ENCODE measurements around the gene TANGO6. TPM values are rescaled to one million over a fixed set of nuclear protein-coding genes. Genes with fewer than 3 reads are reported as not detected.

The TANGO6 gene
- total RNA-seq, 1 experiment from 2014 or later, result 17.1 TPM

GRCh38 chr16:68907781-68908181 lies 64.5 kb downstream of the TANGO6 start:
- Histone ChIP-seq H3K4me1 (replicated peaks) (no peaks in the 10 kb centered on the region), H3K27me3 (replicated peaks) (no peaks in the 10 kb centered on the region), H3K9me3 (replicated peaks) (no peaks in the 10 kb centered on the region), H3K36me3 (peaks cover 18% of the 10 kb centered on the region), H3K4me3 (no peak overlapping the region), H3K27ac (no peak overlapping the region)
- DNase-seq (ENCODE audit: low read depth in 1 of 2, low spot score in 2 of 2), result no peak

- H3K36me3 ChIP-seq, result peaks cover 18% of the 10 kb centered on the region
- DNase-seq (ENCODE audit: low read depth in 1 of 2, low spot score in 2 of 2), result no peak
- no peaks in the 10 kb centered on the region for H3K9me3 ChIP-seq (replicated peaks)
- H3K27me3 ChIP-seq (replicated peaks), result no peaks in the 10 kb centered on the region
- H3K27ac ChIP-seq, result no peak overlapping the region
- H3K4me3 ChIP-seq, result no peak overlapping the region
- H3K4me1 ChIP-seq (replicated peaks), result no peaks in the 10 kb centered on the region
Observed at GRCh38 chr16:68909099-68909733, 65.9 kb downstream of the TANGO6 start.

GRCh38 chr16:68910051-68910450 lies 66.7 kb downstream of the TANGO6 start:
- no peaks in the 10 kb centered on the region for H3K9me3 ChIP-seq (replicated peaks)
- no peak overlapping the region for H3K27ac ChIP-seq
- no peak for DNase-seq (ENCODE audit: low read depth in 1 of 2, low spot score in 2 of 2)
- H3K4me3 ChIP-seq, result no peak overlapping the region
- no peaks in the 10 kb centered on the region for H3K27me3 ChIP-seq (replicated peaks)
- peaks cover 18% of the 10 kb centered on the region for H3K36me3 ChIP-seq
- H3K4me1 ChIP-seq (replicated peaks), result no peaks in the 10 kb centered on the region

GRCh38 chr16:68915589-68915988 lies 72.3 kb downstream of the TANGO6 start:
- peaks cover 5% of the 10 kb centered on the region for H3K36me3 ChIP-seq
- DNase-seq (ENCODE audit: low read depth in 1 of 2, low spot score in 2 of 2), result no peak
- H3K4me3 ChIP-seq, result no peak overlapping the region
- H3K27me3 ChIP-seq (replicated peaks), result no peaks in the 10 kb centered on the region
- no peaks in the 10 kb centered on the region for H3K4me1 ChIP-seq (replicated peaks)
- no peak overlapping the region for H3K27ac ChIP-seq
- H3K9me3 ChIP-seq (replicated peaks), result no peaks in the 10 kb centered on the region

GRCh38 chr16:68917541-68917940 lies 74.2 kb downstream of the TANGO6 start:
- H3K36me3 ChIP-seq, result peaks cover 4% of the 10 kb centered on the region; the same call in 1 of the 2 replicates
- DNase-seq (ENCODE audit: low read depth in 1 of 2, low spot score in 2 of 2), result no peak
- no peaks in the 10 kb centered on the region for H3K4me1 ChIP-seq (replicated peaks)
- no peak overlapping the region for H3K4me3 ChIP-seq
- no peaks in the 10 kb centered on the region for H3K9me3 ChIP-seq (replicated peaks)
- H3K27ac ChIP-seq, result no peak overlapping the region
- no peaks in the 10 kb centered on the region for H3K27me3 ChIP-seq (replicated peaks)

- Histone ChIP-seq H3K4me3 (no peak overlapping the region), H3K36me3 (peaks cover 4% of the 10 kb centered on the region; the same call in 1 of the 2 replicates), H3K27me3 (replicated peaks) (no peaks in the 10 kb centered on the region), H3K27ac (no peak overlapping the region), H3K4me1 (replicated peaks) (no peaks in the 10 kb centered on the region), H3K9me3 (replicated peaks) (no peaks in the 10 kb centered on the region)
- DNase-seq (ENCODE audit: low read depth in 1 of 2, low spot score in 2 of 2), result no peak
Observed at GRCh38 chr16:68920349-68920748, 77.0 kb downstream of the TANGO6 start.

GRCh38 chr16:68921637-68922036 lies 78.3 kb downstream of the TANGO6 start:
- Histone ChIP-seq H3K27ac (no peak overlapping the region), H3K9me3 (replicated peaks) (no peaks in the 10 kb centered on the region), H3K36me3 (peaks cover 4% of the 10 kb centered on the region; the same call in 1 of the 2 replicates), H3K4me1 (replicated peaks) (no peaks in the 10 kb centered on the region), H3K4me3 (no peak overlapping the region), H3K27me3 (replicated peaks) (no peaks in the 10 kb centered on the region)
- no peak for DNase-seq (ENCODE audit: low read depth in 1 of 2, low spot score in 2 of 2)

- H3K4me3 ChIP-seq, result no peak overlapping the region
- DNase-seq (ENCODE audit: low read depth in 1 of 2, low spot score in 2 of 2), result no peak
- H3K27me3 ChIP-seq (replicated peaks), result no peaks in the 10 kb centered on the region
- H3K36me3 ChIP-seq, result peaks cover 10% of the 10 kb centered on the region
- H3K4me1 ChIP-seq (replicated peaks), result no peaks in the 10 kb centered on the region
- H3K27ac ChIP-seq, result no peak overlapping the region
- H3K9me3 ChIP-seq (replicated peaks), result no peaks in the 10 kb centered on the region
Observed at GRCh38 chr16:68923116-68923515, 79.8 kb downstream of the TANGO6 start.

- DNase-seq (ENCODE audit: low read depth in 1 of 2, low spot score in 2 of 2), result no peak
- H3K4me3 ChIP-seq, result no peak overlapping the region
- no peaks in the 10 kb centered on the region for H3K9me3 ChIP-seq (replicated peaks)
- peaks cover 18% of the 10 kb centered on the region for H3K36me3 ChIP-seq
- no peak overlapping the region for H3K27ac ChIP-seq
- H3K27me3 ChIP-seq (replicated peaks), result no peaks in the 10 kb centered on the region
- H3K4me1 ChIP-seq (replicated peaks), result no peaks in the 10 kb centered on the region
Observed at GRCh38 chr16:68927018-68927417, 83.7 kb downstream of the TANGO6 start.

GRCh38 chr16:68931196-68931595 lies 87.9 kb downstream of the TANGO6 start:
- no peaks in the 10 kb centered on the region for H3K9me3 ChIP-seq (replicated peaks)

GRCh38 chr16:68934402-68934801 lies 91.1 kb downstream of the TANGO6 start:
- H3K27ac ChIP-seq, result no peak overlapping the region
- no peak overlapping the region for H3K4me3 ChIP-seq
- no peaks in the 10 kb centered on the region for H3K27me3 ChIP-seq (replicated peaks)
- H3K36me3 ChIP-seq, result peaks cover 11% of the 10 kb centered on the region
- DNase-seq (ENCODE audit: low read depth in 1 of 2, low spot score in 2 of 2), result no peak
- H3K4me1 ChIP-seq (replicated peaks), result no peaks in the 10 kb centered on the region
- no peaks in the 10 kb centered on the region for H3K9me3 ChIP-seq (replicated peaks)

More at GRCh38 chr16:68931196-68931595, 87.9 kb downstream of the TANGO6 start:
- H3K36me3 ChIP-seq, result peaks cover 18% of the 10 kb centered on the region
- no peaks in the 10 kb centered on the region for H3K4me1 ChIP-seq (replicated peaks)
- peak in 1 of 2 experiments; percentile 9 for DNase-seq (ENCODE audit: low read depth in 1 of 2, low spot score in 2 of 2)
- no peak overlapping the region for H3K4me3 ChIP-seq
- no peaks in the 10 kb centered on the region for H3K27me3 ChIP-seq (replicated peaks)
- no peak overlapping the region for H3K27ac ChIP-seq

GRCh38 chr16:68935008-68935407 lies 91.7 kb downstream of the TANGO6 start:
- Histone ChIP-seq H3K4me3 (no peak overlapping the region), H3K9me3 (replicated peaks) (no peaks in the 10 kb centered on the region), H3K36me3 (peaks cover 5% of the 10 kb centered on the region; the same call in 1 of the 2 replicates), H3K4me1 (replicated peaks) (no peaks in the 10 kb centered on the region), H3K27ac (no peak overlapping the region), H3K27me3 (replicated peaks) (no peaks in the 10 kb centered on the region)
- no peak for DNase-seq (ENCODE audit: low read depth in 1 of 2, low spot score in 2 of 2)

GRCh38 chr16:68936736-68937631 lies 93.7 kb downstream of the TANGO6 start:
- Histone ChIP-seq H3K4me3 (no peak overlapping the region), H3K27ac (no peak overlapping the region), H3K4me1 (replicated peaks) (no peaks in the 10 kb centered on the region), H3K36me3 (0 out of 2 replicates have a peak, but pooled peaks cover 2% of the 10 kb centered on the region), H3K27me3 (replicated peaks) (no peaks in the 10 kb centered on the region), H3K9me3 (replicated peaks) (no peaks in the 10 kb centered on the region)
- DNase-seq (ENCODE audit: low read depth in 1 of 2, low spot score in 2 of 2), result peak in 1 of 2 experiments; percentile 6

GRCh38 chr16:68939692-68940320 lies 96.5 kb downstream of the TANGO6 start:
- no peaks in the 10 kb centered on the region for H3K27me3 ChIP-seq (replicated peaks)
- H3K4me3 ChIP-seq, result no peak overlapping the region
- H3K4me1 ChIP-seq (replicated peaks), result no peaks in the 10 kb centered on the region
- no peak for DNase-seq (ENCODE audit: low read depth in 1 of 2, low spot score in 2 of 2)
- peaks cover 11% of the 10 kb centered on the region; the same call in 1 of the 2 replicates for H3K36me3 ChIP-seq
- no peaks in the 10 kb centered on the region for H3K9me3 ChIP-seq (replicated peaks)
- H3K27ac ChIP-seq, result no peak overlapping the region
